ENCODE results near the gene LMTK2.

The LMTK2 gene

DNA sequence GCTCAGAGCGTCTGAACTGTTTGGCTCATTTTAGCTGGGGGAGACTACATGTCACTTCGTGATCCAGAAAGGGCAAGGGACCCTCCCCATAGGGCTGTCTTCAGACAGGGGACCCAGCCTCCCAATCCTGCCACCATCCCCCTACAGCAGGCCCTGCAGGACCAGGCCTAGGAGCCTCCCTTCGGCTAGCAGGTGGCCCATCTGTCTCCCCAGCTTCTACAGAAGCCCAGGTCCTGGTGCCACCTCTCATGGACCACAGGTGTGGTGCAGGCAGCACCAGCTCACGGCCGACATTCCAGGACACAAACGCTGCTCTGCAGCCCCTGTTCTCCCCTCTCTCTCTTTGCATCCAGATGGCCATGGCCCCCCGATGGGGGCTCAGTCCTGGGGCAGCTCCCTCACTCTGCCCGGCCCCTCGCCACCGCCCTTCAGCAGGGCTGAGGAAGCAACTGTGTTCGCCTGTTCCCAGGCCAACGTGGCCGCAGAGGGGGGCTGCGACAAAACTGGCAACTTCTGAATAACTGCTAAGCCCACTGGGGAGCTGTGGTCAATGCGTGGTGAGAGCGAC lies 135.1 kb downstream of the LMTK2 start:
- H3K4me3 Mint-ChIP-seq: no peak overlapping the region
- no peaks in the 10 kb centered on the region for H3K4me1 Mint-ChIP-seq (ENCODE audit: low read depth)
- H3K27ac Mint-ChIP-seq: no peak overlapping the region
- no peaks in the 10 kb centered on the region for H3K9me3 Mint-ChIP-seq
- H3K36me3 Mint-ChIP-seq (ENCODE audit: low read depth): peaks cover 17% of the 10 kb centered on the region
- H3K27me3 Mint-ChIP-seq (ENCODE audit: low read depth): no peaks in the 10 kb centered on the region

DNA sequence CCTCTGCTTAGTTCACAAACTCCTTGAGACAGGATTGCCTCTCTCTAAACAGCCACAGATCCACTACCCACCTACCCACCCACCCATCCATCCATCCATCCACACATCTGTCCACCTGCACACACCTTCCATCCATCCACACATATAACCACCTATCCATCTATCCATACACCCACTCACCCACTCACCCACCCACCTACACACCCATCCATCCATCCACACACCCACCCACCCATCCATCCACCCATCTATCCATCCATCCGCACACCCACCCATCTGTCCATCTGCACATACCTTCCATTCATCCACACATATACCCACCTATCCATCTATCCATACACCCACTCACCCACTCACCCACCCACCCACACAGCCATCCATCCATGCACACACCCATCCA lies 135.7 kb downstream of the LMTK2 start:
- H3K27me3 Mint-ChIP-seq (ENCODE audit: low read depth): no peaks in the 10 kb centered on the region
- H3K9me3 Mint-ChIP-seq: no peaks in the 10 kb centered on the region
- no peaks in the 10 kb centered on the region for H3K4me1 Mint-ChIP-seq (ENCODE audit: low read depth)
- peaks cover 15% of the 10 kb centered on the region for H3K36me3 Mint-ChIP-seq (ENCODE audit: low read depth)
- H3K27ac Mint-ChIP-seq: no peak overlapping the region
- H3K4me3 Mint-ChIP-seq: no peak overlapping the region

DNA sequence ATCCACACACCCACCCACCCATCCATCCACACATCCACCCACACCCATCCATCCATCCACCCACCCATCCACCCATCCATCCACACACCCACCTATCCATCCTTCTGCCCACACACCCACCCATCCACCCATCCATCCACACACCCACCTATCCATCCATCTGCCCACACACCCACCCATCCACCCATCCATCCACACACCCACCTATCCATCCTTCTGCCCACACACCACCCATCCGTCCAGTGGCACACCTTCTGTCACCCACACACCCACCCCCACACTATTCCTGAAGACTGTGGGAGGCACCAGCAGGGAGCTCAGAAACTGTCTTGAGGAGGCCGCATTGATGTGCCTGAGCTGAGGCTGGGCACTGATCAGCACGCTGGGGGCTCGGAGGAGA lies 136.3 kb downstream of the LMTK2 start:
- H3K4me3 Mint-ChIP-seq: no peak overlapping the region
- peaks cover 16% of the 10 kb centered on the region for H3K36me3 Mint-ChIP-seq (ENCODE audit: low read depth)
- no peak overlapping the region for H3K27ac Mint-ChIP-seq
- H3K4me1 Mint-ChIP-seq (ENCODE audit: low read depth): peaks cover under 1% of the 10 kb centered on the region
- H3K27me3 Mint-ChIP-seq (ENCODE audit: low read depth): no peaks in the 10 kb centered on the region
- no peaks in the 10 kb centered on the region for H3K9me3 Mint-ChIP-seq

DNA sequence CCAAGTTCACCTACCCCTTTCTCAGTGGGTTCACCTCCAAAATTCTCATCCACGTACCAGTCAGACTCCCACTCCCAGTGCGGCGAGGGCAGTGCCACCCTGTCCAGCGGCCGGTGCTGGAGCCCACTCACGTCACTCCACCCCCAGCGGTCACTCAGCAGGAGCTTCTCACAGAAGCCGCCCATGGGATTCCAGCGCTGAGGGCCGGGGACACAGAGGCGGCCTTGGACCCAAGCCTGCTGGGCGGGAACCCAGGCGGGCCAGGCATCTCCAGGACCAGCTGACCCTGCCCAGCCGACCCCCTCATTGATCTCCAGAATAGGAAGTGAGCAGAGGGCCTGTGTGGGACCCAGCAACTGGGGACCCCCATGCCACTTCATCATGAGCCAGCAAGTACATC lies 138.2 kb downstream of the LMTK2 start:
- peaks cover 12% of the 10 kb centered on the region for H3K4me1 Mint-ChIP-seq (ENCODE audit: low read depth)
- no peak overlapping the region for H3K27ac Mint-ChIP-seq
- H3K4me3 Mint-ChIP-seq: no peak overlapping the region
- no peaks in the 10 kb centered on the region for H3K27me3 Mint-ChIP-seq (ENCODE audit: low read depth)
- peaks cover 21% of the 10 kb centered on the region for H3K36me3 Mint-ChIP-seq (ENCODE audit: low read depth)
- no peaks in the 10 kb centered on the region for H3K9me3 Mint-ChIP-seq

DNA sequence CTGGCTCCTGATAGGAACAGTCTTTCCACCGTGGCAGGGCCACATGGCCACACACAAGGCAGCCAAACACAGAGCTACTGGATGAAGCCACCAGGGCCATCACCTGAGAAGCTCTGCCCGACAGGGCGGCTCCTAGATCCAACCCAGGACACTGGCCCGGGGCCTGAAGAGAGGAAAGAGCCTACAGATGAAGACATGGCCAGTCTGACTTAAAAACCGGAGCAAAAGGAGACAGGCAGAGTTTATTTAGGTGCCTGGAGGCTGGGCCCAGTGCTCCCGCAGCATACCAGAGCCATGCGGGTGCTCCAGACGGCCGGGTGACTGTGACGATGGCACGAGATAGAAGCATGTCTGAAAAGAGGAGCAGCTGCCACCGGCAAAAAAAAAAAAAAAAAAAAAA lies 141.5 kb downstream of the LMTK2 start:
- Mint-ChIP-seq H3K27ac (peak overlapping the region; percentile 80), H3K36me3 (ENCODE audit: low read depth) (peaks cover 20% of the 10 kb centered on the region), H3K9me3 (no peaks in the 10 kb centered on the region), H3K27me3 (ENCODE audit: low read depth) (no peaks in the 10 kb centered on the region), H3K4me3 (peak overlapping the region; percentile 37), H3K4me1 (ENCODE audit: low read depth) (peaks cover 26% of the 10 kb centered on the region)

DNA sequence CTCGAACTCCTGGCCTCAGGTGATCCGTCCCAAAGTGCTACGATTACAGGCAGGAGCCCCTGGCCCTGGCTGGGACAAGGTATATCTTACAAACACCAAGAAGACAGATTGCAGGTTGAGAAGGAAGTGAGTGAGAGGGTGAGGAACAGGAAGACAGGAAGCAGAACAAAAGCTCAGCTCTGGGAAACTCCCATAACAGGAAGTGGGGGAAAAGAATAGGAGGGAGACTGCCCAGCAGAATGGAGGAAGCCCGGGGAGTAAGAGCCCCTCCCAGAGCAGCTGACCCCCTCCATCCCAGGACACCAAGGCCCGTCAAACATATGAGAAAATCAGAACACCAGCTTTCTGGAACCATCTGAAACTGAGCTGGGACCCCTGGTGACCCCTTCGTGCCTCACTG lies 142.4 kb downstream of the LMTK2 start:
- peak overlapping the region; percentile 94 for H3K4me3 Mint-ChIP-seq
- H3K27me3 Mint-ChIP-seq (ENCODE audit: low read depth): no peaks in the 10 kb centered on the region
- H3K27ac Mint-ChIP-seq: peak overlapping the region; percentile 99
- no peaks in the 10 kb centered on the region for H3K9me3 Mint-ChIP-seq
- H3K36me3 Mint-ChIP-seq (ENCODE audit: low read depth): peaks cover 22% of the 10 kb centered on the region
- peaks cover 29% of the 10 kb centered on the region for H3K4me1 Mint-ChIP-seq (ENCODE audit: low read depth)

DNA sequence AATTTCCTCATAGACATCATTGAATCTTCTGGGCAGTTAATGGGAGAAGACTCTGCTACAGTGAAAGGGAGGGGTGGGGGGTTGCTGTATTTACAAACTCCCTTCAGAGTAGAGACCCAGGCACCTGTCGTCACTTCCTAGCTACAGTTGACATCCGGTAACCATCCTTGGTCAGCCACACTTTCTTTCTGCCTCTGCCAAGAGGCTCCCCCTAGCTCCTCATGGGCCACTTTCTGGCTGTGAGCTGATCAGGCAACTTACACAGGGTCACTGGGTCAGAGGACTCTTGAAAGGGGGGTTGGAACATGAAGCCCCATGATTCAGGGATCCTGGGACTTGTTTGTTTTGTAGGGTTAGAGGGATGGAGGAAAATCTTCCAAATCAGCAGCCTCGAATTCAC lies 144.1 kb downstream of the LMTK2 start:
- peak overlapping the region; percentile 99 for H3K27ac Mint-ChIP-seq
- peaks cover 39% of the 10 kb centered on the region for H3K4me1 Mint-ChIP-seq (ENCODE audit: low read depth)
- H3K4me3 Mint-ChIP-seq: peak overlapping the region; percentile 94
- no peaks in the 10 kb centered on the region for H3K9me3 Mint-ChIP-seq
- no peaks in the 10 kb centered on the region for H3K27me3 Mint-ChIP-seq (ENCODE audit: low read depth)
- H3K36me3 Mint-ChIP-seq (ENCODE audit: low read depth): peaks cover 20% of the 10 kb centered on the region

DNA sequence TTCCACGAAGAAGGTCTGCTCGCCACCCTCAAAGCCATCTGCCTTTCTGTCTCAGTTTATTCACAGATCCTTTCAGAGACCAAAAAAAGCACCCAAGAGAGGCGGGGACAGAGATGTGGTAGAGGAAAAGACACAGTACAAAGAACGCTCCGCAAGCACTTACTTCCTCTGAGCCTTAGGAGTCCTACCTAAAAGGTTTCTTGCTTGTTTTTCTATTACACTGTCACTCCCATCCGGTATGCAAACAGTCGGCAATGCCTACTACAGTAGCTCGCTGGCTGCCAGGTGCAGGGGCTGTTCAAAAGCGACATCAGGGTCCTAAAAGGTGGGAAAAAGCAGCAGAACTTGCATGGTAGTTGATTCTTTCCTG lies 144.6 kb downstream of the LMTK2 start:
- Mint-ChIP-seq H3K9me3 (no peaks in the 10 kb centered on the region), H3K4me1 (ENCODE audit: low read depth) (peaks cover 42% of the 10 kb centered on the region), H3K27me3 (ENCODE audit: low read depth) (no peaks in the 10 kb centered on the region), H3K36me3 (ENCODE audit: low read depth) (peaks cover 20% of the 10 kb centered on the region), H3K4me3 (peak overlapping the region; percentile 94), H3K27ac (peak overlapping the region; percentile 99)

DNA sequence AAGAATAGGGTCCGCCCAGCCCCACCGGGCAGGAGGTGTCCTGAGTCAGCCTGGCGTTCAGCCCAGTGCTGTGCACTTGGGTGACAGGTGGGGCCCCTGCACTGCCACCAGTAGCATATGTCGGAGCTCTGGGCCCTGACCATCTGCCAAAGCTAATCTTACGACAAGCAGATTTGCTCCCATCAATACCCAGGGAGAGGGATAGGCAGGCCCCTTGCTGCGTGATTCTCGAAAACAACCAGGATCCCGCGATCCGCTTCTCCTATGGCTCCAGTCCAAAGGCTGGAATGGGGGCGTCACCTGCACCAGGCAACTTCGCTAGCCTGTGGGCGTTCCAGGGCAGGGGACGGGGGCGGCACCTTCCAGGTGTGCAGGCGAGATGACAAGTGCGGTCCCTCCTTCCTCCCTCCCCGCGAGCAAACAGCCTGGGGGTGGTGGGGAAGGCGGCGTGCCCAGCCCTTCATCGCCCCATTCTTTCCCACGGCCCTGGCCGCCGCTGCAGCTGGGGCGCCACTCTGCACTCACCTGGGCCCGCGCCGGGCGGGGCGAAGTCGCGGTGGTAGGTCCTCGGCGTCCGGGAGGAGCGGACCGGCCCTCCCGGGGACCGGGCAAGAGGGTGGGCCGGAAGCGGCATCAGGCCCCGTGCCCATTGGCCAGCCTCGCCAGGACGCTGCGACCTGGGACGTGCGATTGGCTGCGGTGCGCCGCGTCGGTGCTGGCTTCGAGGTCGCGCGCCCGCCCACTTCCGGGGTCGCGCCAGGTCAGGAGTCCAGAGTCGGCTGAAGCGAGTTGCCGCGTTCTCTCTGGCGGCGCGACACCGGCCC lies 145.2 kb downstream of the LMTK2 start, which contains the start of gene TECPR1:
TSS of gene TECPR1 (minus strand) at position 632 of the 824 bp plus-strand sequence. CDS start 6,086 bp downstream, outside the sequence.
- Mint-ChIP-seq H3K4me3 (peak within 1 kb of the TSS; percentile 94), H3K36me3 (ENCODE audit: low read depth) (peaks cover 23% of the 10 kb centered on the region), H3K27ac (peak within 1 kb of the TSS; percentile 99), H3K9me3 (no peaks in the 10 kb centered on the region), H3K4me1 (ENCODE audit: low read depth) (peaks cover 48% of the 10 kb centered on the region), H3K27me3 (ENCODE audit: low read depth) (no peaks in the 10 kb centered on the region)

DNA sequence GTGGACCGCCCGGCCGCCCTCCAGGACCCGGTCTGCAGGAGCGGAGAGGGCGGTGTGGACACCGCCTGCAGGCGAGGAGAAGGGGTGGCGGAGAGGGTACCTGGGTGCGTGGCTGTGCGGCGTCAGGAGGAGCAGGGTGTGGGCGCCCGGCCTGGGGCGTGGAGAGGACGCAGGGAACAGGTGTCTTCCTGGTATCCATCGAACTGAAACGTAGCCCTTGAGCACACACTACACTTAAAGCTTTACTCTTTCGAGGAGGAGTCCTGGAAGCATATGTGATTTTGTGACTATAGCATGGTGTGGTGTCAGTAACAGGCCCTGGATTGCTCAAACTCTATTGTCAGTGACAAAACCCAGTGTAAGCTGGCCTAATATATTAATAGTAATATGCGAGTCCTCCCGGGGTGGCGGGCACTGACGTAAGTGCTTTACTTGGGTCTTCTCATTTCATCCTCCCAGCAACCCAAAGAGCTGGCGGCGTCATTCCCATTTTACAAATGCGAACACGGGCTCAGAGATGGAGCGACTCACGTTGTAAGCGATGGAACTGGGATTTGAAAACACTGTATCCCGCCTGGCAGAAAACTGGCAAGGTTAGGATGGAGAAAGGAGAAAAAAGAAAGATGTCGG lies 145.9 kb downstream of the LMTK2 start:
- H3K4me1 Mint-ChIP-seq (ENCODE audit: low read depth): peaks cover 50% of the 10 kb centered on the region
- H3K4me3 Mint-ChIP-seq: peak overlapping the region; percentile 94
- H3K27ac Mint-ChIP-seq: peak overlapping the region; percentile 99
- no peaks in the 10 kb centered on the region for H3K9me3 Mint-ChIP-seq
- H3K27me3 Mint-ChIP-seq (ENCODE audit: low read depth): no peaks in the 10 kb centered on the region
- peaks cover 25% of the 10 kb centered on the region for H3K36me3 Mint-ChIP-seq (ENCODE audit: low read depth)

DNA sequence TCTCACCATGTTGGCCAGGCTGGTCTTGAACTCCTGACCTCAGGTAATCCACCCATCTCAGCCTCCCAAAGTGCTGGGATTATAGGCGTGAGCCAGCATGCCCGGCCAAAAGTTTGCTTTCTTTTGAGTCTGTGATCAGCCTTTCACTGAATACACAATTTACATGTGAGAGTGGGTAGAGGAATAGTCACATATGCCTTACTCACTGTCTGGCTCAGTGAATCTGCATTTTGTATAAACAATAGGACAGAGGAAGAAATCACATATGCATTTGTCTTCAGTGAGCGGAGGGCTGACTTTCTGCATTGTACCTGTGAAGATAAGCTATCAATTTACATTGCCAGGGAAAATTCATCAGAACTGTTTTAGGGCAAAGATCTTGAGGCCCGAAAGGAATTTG lies 147.9 kb downstream of the LMTK2 start:
- Mint-ChIP-seq H3K36me3 (ENCODE audit: low read depth) (peaks cover 19% of the 10 kb centered on the region), H3K27me3 (ENCODE audit: low read depth) (no peaks in the 10 kb centered on the region), H3K4me3 (no peak overlapping the region), H3K9me3 (no peaks in the 10 kb centered on the region), H3K27ac (peak overlapping the region; percentile 82), H3K4me1 (ENCODE audit: low read depth) (peaks cover 39% of the 10 kb centered on the region)

DNA sequence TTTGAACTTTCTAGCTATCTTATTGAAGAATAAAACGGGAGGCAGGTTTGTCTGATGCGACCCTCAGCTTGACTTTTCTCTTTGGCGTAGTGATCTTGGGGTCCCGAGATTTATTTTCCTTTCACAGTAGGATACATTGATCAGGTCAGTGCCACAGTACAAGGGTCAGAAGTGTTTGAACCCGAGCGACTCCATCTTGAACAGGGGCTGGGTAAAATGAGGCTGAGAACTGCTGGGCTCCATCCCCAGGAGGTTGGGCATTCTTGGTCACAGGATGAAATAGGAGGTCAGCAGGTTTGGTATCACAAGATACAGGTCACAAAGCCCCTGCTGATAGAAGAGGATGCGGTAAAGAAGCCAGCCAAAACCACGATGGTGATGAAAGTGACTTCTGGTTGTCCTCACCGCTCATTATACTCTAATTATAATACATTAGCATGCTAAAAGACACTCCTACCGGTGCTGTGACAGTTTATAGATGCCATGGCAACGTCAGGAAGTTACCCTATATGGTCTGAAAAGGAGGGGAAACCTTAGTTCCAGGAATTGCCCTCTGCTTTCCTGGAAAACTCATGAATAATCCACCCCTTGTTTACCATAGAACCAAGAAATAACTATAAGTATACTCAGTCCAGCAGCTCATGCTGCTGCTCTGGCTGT lies 148.4 kb downstream of the LMTK2 start:
- Mint-ChIP-seq H3K27ac (peak overlapping the region; percentile 82), H3K4me1 (ENCODE audit: low read depth) (peaks cover 35% of the 10 kb centered on the region)

DNA sequence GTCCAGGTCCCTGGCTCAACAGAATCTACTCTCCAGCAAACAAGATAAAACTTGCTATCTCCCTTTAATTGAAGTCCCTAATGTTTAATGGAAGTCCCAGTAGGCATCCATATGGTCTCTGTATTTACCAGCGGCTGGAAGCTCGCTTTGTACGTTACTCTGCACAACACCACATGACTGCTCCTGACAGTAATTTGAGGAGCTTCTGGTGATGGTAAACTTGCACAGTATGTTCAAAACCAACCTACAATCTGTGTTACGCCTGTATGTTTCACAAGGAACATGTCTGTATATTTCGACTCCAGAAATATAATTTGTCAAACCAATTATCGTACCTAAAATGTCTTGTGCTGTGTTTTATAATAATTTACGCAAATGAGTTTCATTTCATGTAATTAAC lies 149.8 kb downstream of the LMTK2 start:
- H3K9me3 Mint-ChIP-seq: no peaks in the 10 kb centered on the region

More for the DNA sequence above, 148.4 kb downstream of the LMTK2 start:
- H3K4me3 Mint-ChIP-seq: peak overlapping the region; percentile 26
- peaks cover 15% of the 10 kb centered on the region for H3K36me3 Mint-ChIP-seq (ENCODE audit: low read depth)
- H3K9me3 Mint-ChIP-seq: no peaks in the 10 kb centered on the region
- H3K27me3 Mint-ChIP-seq (ENCODE audit: low read depth): no peaks in the 10 kb centered on the region

DNA sequence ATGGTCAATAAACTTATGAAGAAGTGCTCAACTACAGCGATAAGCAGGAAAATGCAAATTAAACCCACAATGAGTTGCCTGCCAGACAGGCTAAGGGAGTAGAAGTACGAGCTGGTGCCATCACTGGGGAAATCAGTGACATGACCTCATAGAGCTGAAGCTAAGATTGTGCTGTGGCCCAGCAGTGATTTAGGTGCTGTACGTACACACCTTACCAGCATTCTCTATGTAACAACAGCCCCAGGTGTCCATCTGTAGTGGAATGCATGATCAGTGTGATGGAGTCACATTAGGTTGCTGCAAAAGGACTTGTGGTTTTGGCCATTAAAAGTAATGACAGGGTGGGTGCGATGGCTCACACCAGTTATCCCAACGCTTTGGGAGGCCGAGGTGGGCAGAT lies 151.0 kb downstream of the LMTK2 start:
- Mint-ChIP-seq H3K4me3 (no peak overlapping the region), H3K9me3 (no peaks in the 10 kb centered on the region), H3K27me3 (ENCODE audit: low read depth) (no peaks in the 10 kb centered on the region), H3K27ac (no peak overlapping the region), H3K4me1 (ENCODE audit: low read depth) (peaks cover 28% of the 10 kb centered on the region), H3K36me3 (ENCODE audit: low read depth) (peaks cover 18% of the 10 kb centered on the region)

More for the DNA sequence above, 149.8 kb downstream of the LMTK2 start:
- no peak overlapping the region for H3K4me3 Mint-ChIP-seq
- H3K27ac Mint-ChIP-seq: no peak overlapping the region
- H3K27me3 Mint-ChIP-seq (ENCODE audit: low read depth): no peaks in the 10 kb centered on the region
- peaks cover 28% of the 10 kb centered on the region for H3K4me1 Mint-ChIP-seq (ENCODE audit: low read depth)
- H3K36me3 Mint-ChIP-seq (ENCODE audit: low read depth): peaks cover 15% of the 10 kb centered on the region
